Sigmoid colon (tissue), 4 donors: ENCODE measurements around the gene NCK1.
"Not testable (repeated sequence)": the region's sequence is repeated elsewhere in the genome, so short reads cannot be mapped to it uniquely, and the experiment has no call there.

Experiments used
- EP300 ChIP-seq, 4 donors: sonication (generic); formaldehyde crosslinking; IDR thresholded peaks; one replicate each; pipeline ENCODE4 v1.6.1; 2017; ENCODE audit warnings: antibody characterized with exemption in 4 of 4
- POLR2A ChIP-seq, 2 donors: fragments of 450-650 bp; IDR thresholded peaks; one replicate each; pipeline ENCODE4 v1.6.1; 2016; ENCODE audit warnings: antibody characterized with exemption in 2 of 2, mild to moderate bottlenecking in 2 of 2, moderate library complexity in 2 of 2
- POLR2AphosphoS5 ChIP-seq, 4 donors: sonication (generic); formaldehyde crosslinking; IDR thresholded peaks; one replicate each; pipeline ENCODE4 v1.6.1; 2017; ENCODE audit warnings: antibody characterized with exemption in 4 of 4
- TF ChIP-seq, protein P1 (sequence below), 4 experiments: fragments of 450-650 bp in 3 of 4; fragments of 200-600 bp in 1 of 4; IDR thresholded peaks; one replicate each; pipeline ENCODE4 v1.5.1; 2016 to 2019; ENCODE audit warnings: antibody characterized with exemption in 4 of 4, mild to moderate bottlenecking in 3 of 4, moderate library complexity in 2 of 4

DNA sequence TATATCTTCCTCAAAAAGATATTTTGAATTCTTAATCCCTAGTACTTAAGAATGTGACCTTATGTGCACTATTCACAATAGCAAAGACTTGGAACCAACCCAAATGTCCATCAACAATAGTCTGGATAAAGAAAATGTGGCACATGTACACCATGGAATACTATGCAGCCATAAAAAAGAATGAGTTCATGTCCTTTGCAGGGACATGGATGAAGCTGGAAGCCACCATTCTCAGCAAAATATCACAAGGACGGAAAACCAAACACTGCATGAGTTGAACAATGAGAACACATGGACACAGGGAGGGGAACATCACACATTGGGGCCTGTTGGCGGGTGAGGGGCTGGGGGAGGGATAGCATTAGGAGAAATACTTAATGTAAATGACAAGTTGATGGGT is 17.5 kb downstream of the NCK1 start:
- TF ChIP-seq POLR2A, POLR2AphosphoS5, EP300 (IDR thresholded peaks at IDR 0.05): not testable (repeated sequence)
- TF ChIP-seq, protein P1, sequence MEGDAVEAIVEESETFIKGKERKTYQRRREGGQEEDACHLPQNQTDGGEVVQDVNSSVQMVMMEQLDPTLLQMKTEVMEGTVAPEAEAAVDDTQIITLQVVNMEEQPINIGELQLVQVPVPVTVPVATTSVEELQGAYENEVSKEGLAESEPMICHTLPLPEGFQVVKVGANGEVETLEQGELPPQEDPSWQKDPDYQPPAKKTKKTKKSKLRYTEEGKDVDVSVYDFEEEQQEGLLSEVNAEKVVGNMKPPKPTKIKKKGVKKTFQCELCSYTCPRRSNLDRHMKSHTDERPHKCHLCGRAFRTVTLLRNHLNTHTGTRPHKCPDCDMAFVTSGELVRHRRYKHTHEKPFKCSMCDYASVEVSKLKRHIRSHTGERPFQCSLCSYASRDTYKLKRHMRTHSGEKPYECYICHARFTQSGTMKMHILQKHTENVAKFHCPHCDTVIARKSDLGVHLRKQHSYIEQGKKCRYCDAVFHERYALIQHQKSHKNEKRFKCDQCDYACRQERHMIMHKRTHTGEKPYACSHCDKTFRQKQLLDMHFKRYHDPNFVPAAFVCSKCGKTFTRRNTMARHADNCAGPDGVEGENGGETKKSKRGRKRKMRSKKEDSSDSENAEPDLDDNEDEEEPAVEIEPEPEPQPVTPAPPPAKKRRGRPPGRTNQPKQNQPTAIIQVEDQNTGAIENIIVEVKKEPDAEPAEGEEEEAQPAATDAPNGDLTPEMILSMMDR (IDR thresholded peaks at IDR 0.05): not testable (repeated sequence)
